Breast epithelium (tissue), 4 donors: ENCODE measurements around the gene MPDZ. TPM values are rescaled to one million over a fixed set of nuclear protein-coding genes. Genes with fewer than 3 reads are reported as not detected.

Experiments used
- DNase-seq, 2 donors: peaks; one replicate each; pipeline ENCODE4 v3.0.0-alpha.2; 2019; ENCODE audit warnings: low spot score in 2 of 2
- H3K27ac ChIP-seq, 2 donors: fragments of 200-600 bp; sonication (generic) in 1 of 2; one replicate each; pipeline ENCODE4 v1.5.1; 2016 to 2019; ENCODE audit warnings: mild to moderate bottlenecking in 1 of 2
- H3K27me3 ChIP-seq, 2 donors: fragments of 200-600 bp; sonication (generic) in 1 of 2; one replicate each; pipeline versions ENCODE4 v1.5.1 to v1.6.0; 2017 to 2019; ENCODE audit warnings: control low read depth in 1 of 2, mild to moderate bottlenecking in 1 of 2
- H3K36me3 ChIP-seq: fragments of 200-600 bp; one replicate; pipeline ENCODE4 v1.5.1; 2019
- H3K4me1 ChIP-seq, 2 donors: fragments of 200-600 bp; sonication (generic); one replicate each; pipeline ENCODE4 v1.5.1; 2016 to 2019; ENCODE audit warnings: control low read depth in 1 of 2
- H3K4me3 ChIP-seq, 3 donors: fragments of 200-600 bp; sonication (generic); 1 replicate in 2 of 3; 2 replicates in 1 of 3; pipeline ENCODE4 v1.5.1; 2016 to 2019; ENCODE audit warnings: mild to moderate bottlenecking in 3 of 3, moderate library complexity in 2 of 3
- H3K9me3 ChIP-seq, 2 donors: fragments of 200-600 bp; sonication (generic) in 1 of 2; one replicate each; pipeline ENCODE4 v1.5.1; 2016 to 2019; ENCODE audit warnings: control low read depth in 1 of 2
- CTCF ChIP-seq, 3 donors: fragments of 450-650 bp; IDR thresholded peaks; one replicate each; pipeline ENCODE4 v1.5.1; 2016 to 2017; ENCODE audit warnings: antibody characterized with exemption in 3 of 3, mild to moderate bottlenecking in 3 of 3, moderate library complexity in 3 of 3
- POLR2A ChIP-seq: fragments of 450-650 bp; IDR thresholded peaks from one replicate; pipeline ENCODE4 v1.6.1; 2016; ENCODE audit warnings: antibody characterized with exemption, mild to moderate bottlenecking, moderate library complexity
- POLR2AphosphoS5 ChIP-seq, 3 donors: sonication (generic); formaldehyde crosslinking; IDR thresholded peaks; one replicate each; pipeline ENCODE4 v1.6.1; 2017; ENCODE audit warnings: antibody characterized with exemption in 3 of 3
- intact Hi-C: fragments of 100-400 bp; cut with DNase I; formaldehyde crosslinking; loops from one replicate; pipeline ENCODE4 v1.15.1; 2023; ENCODE audit warnings: low total_unique reads
- total RNA-seq, 3 donors: library from RNA; depleted of rRNA; stranded (reverse); fragments of >200 nt; gene quantifications; one replicate each; pipeline ENCODE4 v1.1.0, GENCODE V29; 2016

The MPDZ gene
- total RNA-seq, 3 donors from 2014 or later: 44.2 to 63.1 (median 61.0) TPM

GRCh38 chr9:13111778-13112177 is 167.7 kb downstream of the MPDZ start:
- Histone ChIP-seq H3K4me1 (no peaks in the 10 kb centered on the region), H3K36me3 (no peaks in the 10 kb centered on the region), H3K27ac (no peak overlapping the region), H3K9me3 (no peaks in the 10 kb centered on the region), H3K27me3 (no peaks in the 10 kb centered on the region), H3K4me3 (no peak overlapping the region)
- no peak for DNase-seq
- no peak for TF ChIP-seq POLR2AphosphoS5 (IDR thresholded peaks at IDR 0.05)
- no peak for TF ChIP-seq POLR2A
- TF ChIP-seq CTCF (IDR thresholded peaks at IDR 0.05): no peak
- intact Hi-C loops: no loop called here

- H3K9me3 ChIP-seq: no peaks in the 10 kb centered on the region
- intact Hi-C loops: no loop called here
- no peaks in the 10 kb centered on the region for H3K36me3 ChIP-seq
- no peak overlapping the region for H3K4me3 ChIP-seq
- H3K4me1 ChIP-seq: no peaks in the 10 kb centered on the region
- no peaks in the 10 kb centered on the region for H3K27me3 ChIP-seq
- DNase-seq: peak in 1 of 2 donors; percentile 29
- H3K27ac ChIP-seq: no peak overlapping the region
- no peak for TF ChIP-seq POLR2AphosphoS5 (IDR thresholded peaks at IDR 0.05)
- TF ChIP-seq CTCF (IDR thresholded peaks at IDR 0.05): no peak
- TF ChIP-seq POLR2A: no peak
These were observed 168.6 kb downstream of the MPDZ start for GRCh38 chr9:13110766-13111417.

- TF ChIP-seq CTCF (IDR thresholded peaks at IDR 0.05) (no peak), POLR2A (no peak), POLR2AphosphoS5 (IDR thresholded peaks at IDR 0.05) (no peak)
- DNase-seq: no peak
- no peaks in the 10 kb centered on the region for H3K27me3 ChIP-seq
- no peaks in the 10 kb centered on the region for H3K4me1 ChIP-seq
- H3K27ac ChIP-seq: no peak overlapping the region
- no peak overlapping the region for H3K4me3 ChIP-seq
- intact Hi-C loops: no loop called here
- H3K36me3 ChIP-seq: no peaks in the 10 kb centered on the region
- no peaks in the 10 kb centered on the region for H3K9me3 ChIP-seq
These were observed 169.7 kb downstream of the MPDZ start for GRCh38 chr9:13109781-13110180.

GRCh38 chr9:13107008-13107407 is 172.5 kb downstream of the MPDZ start:
- Histone ChIP-seq H3K36me3 (no peaks in the 10 kb centered on the region), H3K27me3 (no peaks in the 10 kb centered on the region), H3K9me3 (no peaks in the 10 kb centered on the region), H3K4me1 (no peaks in the 10 kb centered on the region), H3K4me3 (no peak overlapping the region), H3K27ac (no peak overlapping the region)
- intact Hi-C loops: no loop called here
- no peak for TF ChIP-seq POLR2A
- no peak for TF ChIP-seq CTCF (IDR thresholded peaks at IDR 0.05)
- no peak for TF ChIP-seq POLR2AphosphoS5 (IDR thresholded peaks at IDR 0.05)
- no peak for DNase-seq

GRCh38 chr9:13100914-13101572 is 178.4 kb downstream of the MPDZ start:
- no peak for DNase-seq
- Histone ChIP-seq H3K4me1 (no peaks in the 10 kb centered on the region), H3K27me3 (no peaks in the 10 kb centered on the region), H3K9me3 (no peaks in the 10 kb centered on the region), H3K27ac (no peak overlapping the region), H3K4me3 (no peak overlapping the region), H3K36me3 (no peaks in the 10 kb centered on the region)
- TF ChIP-seq POLR2AphosphoS5 (IDR thresholded peaks at IDR 0.05) (no peak), POLR2A (no peak), CTCF (IDR thresholded peaks at IDR 0.05) (no peak)
- intact Hi-C loops: no loop called here
